KMS-11 (cell line): ENCODE results near the gene TMEM131.
"Not testable (repeated sequence)": the region's sequence is repeated elsewhere in the genome, so short reads cannot be mapped to it uniquely, and the experiment has no call there.

Experiments
- H2AFZ ChIP-seq: fragments of 200-600 bp; sonication (generic); 2 replicates; pipeline ENCODE4 v1.6.1; 2016; ENCODE audit warnings: antibody characterized with exemption, mixed run types, low read depth
- H3K27ac ChIP-seq: fragments of 200-600 bp; sonication (generic); 2 replicates; pipeline ENCODE4 v1.6.1; 2016; ENCODE audit warnings: mild to moderate bottlenecking, mixed run types
- H3K27me3 ChIP-seq: fragments of 200-600 bp; sonication (generic); 2 replicates; pipeline ENCODE4 v1.6.1; 2017; ENCODE audit warnings: mild to moderate bottlenecking, low read depth, mixed run types, moderate library complexity; ENCODE audit not compliant: insufficient read depth
- H3K36me3 ChIP-seq: fragments of 200-600 bp; sonication (generic); 2 replicates; pipeline ENCODE4 v1.6.1; 2017; ENCODE audit warnings: mild to moderate bottlenecking, mixed run types; ENCODE audit not compliant: insufficient read depth
- H3K4me1 ChIP-seq: fragments of 200-600 bp; sonication (generic); 2 replicates; pipeline ENCODE4 v1.6.1; 2016; ENCODE audit warnings: mild to moderate bottlenecking, low read depth, mixed run types; ENCODE audit not compliant: poor library complexity, severe bottlenecking
- H3K4me2 ChIP-seq: fragments of 200-600 bp; sonication (generic); 2 replicates; pipeline ENCODE4 v1.7.0; 2016; ENCODE audit warnings: mild to moderate bottlenecking, mixed run types
- H3K4me3 ChIP-seq: fragments of 200-600 bp; sonication (generic); IDR thresholded peaks from 2 replicates; pipeline ENCODE4 v1.6.1; 2017; ENCODE audit warnings: low read depth, low read length, mixed read lengths; ENCODE audit not compliant: insufficient read depth
- H3K79me2 ChIP-seq: fragments of 200-600 bp; sonication (generic); 2 replicates; pipeline ENCODE4 v1.6.1; 2016; ENCODE audit warnings: low read depth, mixed run types; ENCODE audit not compliant: insufficient read depth
- H3K9ac ChIP-seq: fragments of 200-600 bp; sonication (generic); 2 replicates; pipeline ENCODE4 v1.6.1; 2016; ENCODE audit warnings: mild to moderate bottlenecking, mixed run types
- H4K20me1 ChIP-seq: fragments of 200-600 bp; sonication (generic); 2 replicates; pipeline ENCODE4 v1.6.1; 2016; ENCODE audit warnings: mild to moderate bottlenecking, mixed run types; ENCODE audit not compliant: insufficient read depth
- CTCF ChIP-seq: fragments of 200-600 bp; sonication (generic); conservative IDR thresholded peaks from 2 replicates; pipeline ENCODE4 v1.6.1; 2017; ENCODE audit warnings: low read depth, mild to moderate bottlenecking, antibody characterized with exemption, low read length, moderate library complexity, mixed read lengths

The TMEM131 gene

GRCh38 chr2:97924194-97924593 lies 71.6 kb downstream of the TMEM131 start:
- Histone ChIP-seq H4K20me1 (no peaks in the 10 kb centered on the region), H2AFZ (no peak overlapping the region), H3K4me3 (no peak overlapping the region), H3K36me3 (no peaks in the 10 kb centered on the region), H3K9ac (no peak overlapping the region), H3K4me1 (no peaks in the 10 kb centered on the region), H3K27me3 (no peaks in the 10 kb centered on the region), H3K79me2 (no peaks in the 10 kb centered on the region; the same call in 1 of the 2 replicates), H3K27ac (no peak overlapping the region), H3K4me2 (no peak overlapping the region)
- TF ChIP-seq CTCF: no peak

- Histone ChIP-seq H3K36me3 (no peaks in the 10 kb centered on the region), H4K20me1 (no peaks in the 10 kb centered on the region), H3K27me3 (no peaks in the 10 kb centered on the region), H3K4me3 (no peak overlapping the region), H3K27ac (no peak overlapping the region), H3K9ac (no peak overlapping the region), H3K79me2 (no peaks in the 10 kb centered on the region), H3K4me2 (no peak overlapping the region), H2AFZ (no peak overlapping the region), H3K4me1 (no peaks in the 10 kb centered on the region)
- no peak for TF ChIP-seq CTCF
These were observed 75.9 kb downstream of the TMEM131 start for GRCh38 chr2:97919858-97920257.

GRCh38 chr2:97918818-97919217 lies 76.9 kb downstream of the TMEM131 start:
- Histone ChIP-seq H3K79me2 (no peaks in the 10 kb centered on the region), H3K4me2 (no peak overlapping the region), H3K4me3 (no peak overlapping the region), H4K20me1 (no peaks in the 10 kb centered on the region), H3K27me3 (no peaks in the 10 kb centered on the region), H3K27ac (no peak overlapping the region), H2AFZ (no peak overlapping the region), H3K36me3 (no peaks in the 10 kb centered on the region), H3K4me1 (no peaks in the 10 kb centered on the region), H3K9ac (no peak overlapping the region)
- TF ChIP-seq CTCF: no peak

- not testable (repeated sequence) for H3K27me3 ChIP-seq, H3K4me1 ChIP-seq, H2AFZ ChIP-seq, H3K79me2 ChIP-seq, H3K4me2 ChIP-seq, H3K4me3 ChIP-seq, H4K20me1 ChIP-seq, H3K36me3 ChIP-seq, H3K27ac ChIP-seq, H3K9ac ChIP-seq
These were observed 78.1 kb downstream of the TMEM131 start for GRCh38 chr2:97917668-97918067.

GRCh38 chr2:97914691-97915213 lies 81.0 kb downstream of the TMEM131 start:
- Histone ChIP-seq H3K36me3 (no peaks in the 10 kb centered on the region), H3K27ac (no peak overlapping the region), H2AFZ (no peak overlapping the region), H3K79me2 (no peaks in the 10 kb centered on the region), H3K4me3 (no peak overlapping the region), H3K27me3 (no peaks in the 10 kb centered on the region), H3K9ac (no peak overlapping the region), H3K4me2 (no peak overlapping the region), H3K4me1 (no peaks in the 10 kb centered on the region), H4K20me1 (no peaks in the 10 kb centered on the region)
- TF ChIP-seq CTCF: no peak
